Heart right ventricle (tissue), 16 donors: Measurements from ENCODE around the gene BNC2. TPM values are rescaled to one million over a fixed set of nuclear protein-coding genes. Genes with fewer than 3 reads are reported as not detected.

ENCODE experiments used
- ATAC-seq, 8 donors: fragments of 200-7000 bp; cut with Tn5 transposase; one replicate each; pipeline ENCODE4 v1.9.1; 2020; ENCODE audit warnings: mild to moderate bottlenecking in 8 of 8, moderate library complexity in 8 of 8, moderate number of reproducible peaks in 1 of 8
- DNase-seq, 2 donors: peaks; one replicate each; pipeline ENCODE4 v3.0.0-alpha.2; 2020
- H3K27ac ChIP-seq, 10 donors: fragments of 200-600 bp; sonication (generic) in 2 of 10; one replicate each; pipeline versions ENCODE4 v1.5.0 to v1.8.0; 2020 to 2022; ENCODE audit warnings: mild to moderate bottlenecking in 3 of 10
- H3K27me3 ChIP-seq, 7 donors: fragments of 200-600 bp; one replicate each; pipeline ENCODE4 v1.8.0; 2021 to 2022; ENCODE audit warnings: mild to moderate bottlenecking in 2 of 7
- H3K36me3 ChIP-seq, 9 donors: fragments of 200-600 bp; sonication (generic) in 1 of 9; one replicate each; pipeline versions ENCODE4 v1.5.0 to v1.8.0; 2020 to 2022; ENCODE audit warnings: mild to moderate bottlenecking in 2 of 9
- H3K4me1 ChIP-seq, 9 donors: fragments of 200-600 bp; sonication (generic) in 1 of 9; one replicate each; pipeline versions ENCODE4 v1.5.0 to v1.8.0; 2020 to 2022; ENCODE audit warnings: mild to moderate bottlenecking in 4 of 9
- H3K4me3 ChIP-seq, 10 donors: fragments of 200-600 bp; sonication (generic) in 2 of 10; one replicate each; pipeline versions ENCODE4 v1.5.0 to v1.8.0; 2020 to 2022; ENCODE audit warnings: mild to moderate bottlenecking in 7 of 10, moderate library complexity in 2 of 10
- H3K9me3 ChIP-seq, 11 donors: fragments of 200-600 bp in 10 of 11; sonication (generic) in 2 of 11; one replicate each; pipeline versions ENCODE4 v1.5.0 to v1.8.0; 2013 to 2022; ENCODE audit warnings: mild to moderate bottlenecking in 2 of 11, control low read depth in 1 of 11, moderate library complexity in 1 of 11
- CTCF ChIP-seq, 9 donors: fragments of 200-600 bp; sonication (generic) in 2 of 9; IDR thresholded peaks; one replicate each; pipeline versions ENCODE4 v1.5.0 to v1.8.0; 2021 to 2022; ENCODE audit warnings: antibody characterized with exemption in 9 of 9, mild to moderate bottlenecking in 5 of 9, moderate library complexity in 1 of 9
- WGBS, 2 donors: extraction: QIAGEN DNeasy Blood & Tissue Kit; methylation state at CpG; one replicate each; pipeline ENCODE4 v1.1.7; 2013; ENCODE audit warnings: inconsistent platforms in 1 of 2; 5-methylcytosine and 5-hydroxymethylcytosine counted together
- intact Hi-C, 10 donors: fragments of 100-400 bp; cut with DNase I; formaldehyde crosslinking; loops; one replicate each; pipeline versions ENCODE4 v1.11.1 to v1.14.2; 2022
- polyA plus RNA-seq, 2 donors: library from polyadenylated mRNA; stranded (reverse); fragments of 200-250 nt; gene quantifications; one replicate each; pipeline ENCODE4 v1.2.3, GENCODE V29; 2013
- total RNA-seq, 10 donors: library from RNA; stranded (reverse); fragmentation: NEBNext Ultra II Directional in 3 of 10; extraction: Animal tissue kit (Norgen Biotek cat#: 25700) in 3 of 10; gene quantifications; one replicate each; pipeline versions ENCODE4 v1.2.1 to v1.2.4, GENCODE V29; 2021 to 2023
- donor health status: Arrhythmogenic right ventricular cardiomyopathy.
- donor health status: ischemic (EF 13 %, LVEDD 7.1; RV severe dilation, severe dysfunction).
- donor health status: healthy with polysubstance abuse.
- donor health status: DM: no; HTN: yes; CAD: no.
- donor health status: DM: no; HTN: no; CAD: no.
- donor health status: ischemic (EF 25% LVEDD 6.9; RV normal size, moderate dysfunction).
- donor health status: ischemic (EF 25% LVEDD 5.7; RV mildly dilated, moderate dysfunction).
- donor health status: healthy.
- donor health status: DM: yes; HTN: yes; CAD: no.
- donor health status: Ischemic cardiomyopathy.
- donor health status: ischemic (EF 35%, LVEDD 5.7; RV mildly dilated, moderate dysfunction).
- donor health status: nonischemic (EF 11% LVEDD 7.7; RV severe dilation, severe dysfunction).
- donor health status: DM: yes; HTN: yes; CAD: no.
- donor health status: PGD.
- donor health status: ischemic (EF 29% LVEDD 5.4; RV normal size, mild dysfunction).
- donor health status: nonischemic (EF 23%, LVEDD 6.1; RV moderate dilation, normal function).

BNC2 gene
- total and polyA plus RNA-seq, 12 donors: 0.49 to 7.3 (median 3.2) TPM

GRCh38 chr9:16433494-16433893 lies 437.0 kb downstream of the BNC2 start:
- no peaks in the 10 kb centered on the region for H3K9me3 ChIP-seq
- H3K4me3 ChIP-seq: no peak overlapping the region
- no peak overlapping the region for H3K27ac ChIP-seq
- intact Hi-C loops: loop anchor here in 1 of 10 donors (10.0 kb wide), 1 partner anchor 61 kb away; no protein-coding TSS in a partner anchor
- H3K4me1 ChIP-seq: no peaks in the 10 kb centered on the region
- ATAC-seq (no peak), DNase-seq (no peak)
- no peaks in the 10 kb centered on the region for H3K27me3 ChIP-seq
- TF ChIP-seq CTCF (IDR thresholded peaks at IDR 0.05): no peak
- H3K36me3 ChIP-seq: peaks cover 0 to 7% (median 0%) of the 10 kb centered on the region in 9 donors
- 96 to 98% methylated on average over 3 of the region's 3 CpGs for WGBS, 2 donors

GRCh38 chr9:16431666-16432392 lies 438.6 kb downstream of the BNC2 start:
- H3K9me3 ChIP-seq: no peaks in the 10 kb centered on the region
- no peak for TF ChIP-seq CTCF (IDR thresholded peaks at IDR 0.05)
- intact Hi-C loops: loop anchor here in 1 of 10 donors (10.0 kb wide), 1 partner anchor 63 kb away; no protein-coding TSS in a partner anchor
- DNase-seq (no peak), ATAC-seq (no peak)
- no peaks in the 10 kb centered on the region for H3K27me3 ChIP-seq
- 83 to 84% methylated on average over 3 of the region's 3 CpGs for WGBS, 2 donors
- H3K4me3 ChIP-seq: no peak overlapping the region
- H3K4me1 ChIP-seq: no peaks in the 10 kb centered on the region
- peaks cover 0 to 4% (median 0%) of the 10 kb centered on the region in 9 donors for H3K36me3 ChIP-seq
- no peak overlapping the region for H3K27ac ChIP-seq

- Histone ChIP-seq H3K4me3 (no peak overlapping the region), H3K27me3 (peaks cover 0 to 3% (median 0%) of the 10 kb centered on the region in 7 donors), H3K27ac (no peak overlapping the region), H3K36me3 (no peaks in the 10 kb centered on the region), H3K4me1 (no peaks in the 10 kb centered on the region), H3K9me3 (no peaks in the 10 kb centered on the region)
- no peak for DNase-seq
- no peak for TF ChIP-seq CTCF (IDR thresholded peaks at IDR 0.05)
- 52 to 56% methylated on average over 5 of the region's 5 CpGs for WGBS, 2 donors
- ATAC-seq: no peak
- intact Hi-C loops: loop anchor here in 1 of 10 donors (10.0 kb wide), 1 partner anchor 65 kb away; no protein-coding TSS in a partner anchor
Measured at GRCh38 chr9:16429671-16430070, 440.8 kb downstream of the BNC2 start.

DNA sequence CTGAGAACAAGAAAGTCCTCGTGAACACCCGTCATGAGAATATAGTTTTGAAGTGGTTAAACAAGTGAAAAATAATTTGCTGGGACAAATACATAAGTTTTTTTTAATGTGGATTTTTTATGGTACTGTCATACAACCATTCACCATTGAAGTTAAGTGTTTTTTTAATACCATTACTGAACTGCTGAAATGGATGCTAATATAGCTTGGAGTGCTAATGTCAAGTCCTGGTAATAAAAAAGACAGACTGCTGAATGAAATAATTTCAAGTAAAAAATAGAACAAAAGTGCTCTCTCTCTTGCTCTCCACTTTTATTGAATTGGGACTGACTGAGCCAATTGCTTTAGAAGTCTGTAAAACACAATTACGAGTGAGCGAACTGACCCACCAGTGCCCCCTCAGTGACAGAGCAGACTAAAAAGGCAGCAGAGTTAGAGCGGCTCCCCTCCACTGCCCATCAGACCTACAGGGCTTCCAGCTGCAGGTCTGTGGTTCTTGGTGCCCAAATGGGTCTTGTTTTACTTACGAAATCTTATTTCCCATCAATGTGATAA lies 442.5 kb downstream of the BNC2 start:
- H3K4me1 ChIP-seq: peaks cover 0 to 4% (median 0%) of the 10 kb centered on the region in 9 donors
- intact Hi-C loops: no loop called here
- WGBS, 2 donors: 90 to 92% methylated on average over 6 of the region's 6 CpGs
- H3K36me3 ChIP-seq: no peaks in the 10 kb centered on the region
- no peak overlapping the region for H3K4me3 ChIP-seq
- no peak for TF ChIP-seq CTCF (IDR thresholded peaks at IDR 0.05)
- ATAC-seq: no peak
- no peak overlapping the region for H3K27ac ChIP-seq
- no peak for DNase-seq
- peaks cover 0 to 4% (median 0%) of the 10 kb centered on the region in 7 donors for H3K27me3 ChIP-seq
- no peaks in the 10 kb centered on the region for H3K9me3 ChIP-seq
